AG04450 (cell line): ENCODE measurements around the gene NCR2. TPM values are rescaled to one million over a fixed set of nuclear protein-coding genes. Genes with fewer than 3 reads are reported as not detected.

ENCODE experiments used
- CTCF ChIA-PET: fragments of 300-600, 350-600 bp; formaldehyde crosslinking; extraction: SDS; loops from one replicate; lab custom pipeline; 2022; ENCODE audit warnings: antibody characterized with exemption, inconsistent platforms; lab: Charles Lee
- POLR2A ChIA-PET: fragments of 350-600 bp; formaldehyde crosslinking; extraction: SDS; loops from one replicate; lab custom pipeline; 2021; ENCODE audit warnings: antibody characterized with exemption, inconsistent platforms; lab: Yijun Ruan, JAX
- DNase-seq: peaks from one replicate; pipeline ENCODE4 v3.0.0-alpha.2; 2011; ENCODE audit warnings: low read depth, low spot score
- H3K27ac ChIP-seq: one replicate; pipeline ENCODE4 v1.5.1; 2012; ENCODE audit warnings: low read depth, low read length, control low read depth
- H3K27me3 ChIP-seq: one replicate; pipeline ENCODE4 v1.6.0; 2012; ENCODE audit warnings: low read length; ENCODE audit not compliant: control insufficient read depth, insufficient read depth
- H3K4me3 ChIP-seq: 2 replicates; pipeline ENCODE4 v1.5.1; 2011; ENCODE audit warnings: mild to moderate bottlenecking, low read depth, low read length, control low read depth
- H3K9me3 ChIP-seq: 2 replicates; pipeline ENCODE4 v1.5.1; 2012; ENCODE audit warnings: low read length; ENCODE audit not compliant: control insufficient read depth, insufficient read depth
- polyA minus RNA-seq: library from RNA; depleted of rRNA, polyadenylated mRNA; stranded (reverse); fragments of >200 nt; gene quantifications from 2 replicates; pipeline ENCODE4 v1.2.3, GENCODE V29; 2011; rRNA and poly(A)+ RNA removed
- polyA plus RNA-seq: library from polyadenylated mRNA; depleted of rRNA; stranded (reverse); fragments of >200 nt; gene quantifications from 2 replicates; pipeline ENCODE4 v1.2.3, GENCODE V29; 2011; rRNA removed
- TF ChIP-seq, protein P1 (sequence below): IDR thresholded peaks from 2 replicates; pipeline ENCODE4 v1.5.1; 2011; ENCODE audit warnings: low read depth, low read length, control low read depth, inconsistent platforms

The NCR2 gene, protein sequence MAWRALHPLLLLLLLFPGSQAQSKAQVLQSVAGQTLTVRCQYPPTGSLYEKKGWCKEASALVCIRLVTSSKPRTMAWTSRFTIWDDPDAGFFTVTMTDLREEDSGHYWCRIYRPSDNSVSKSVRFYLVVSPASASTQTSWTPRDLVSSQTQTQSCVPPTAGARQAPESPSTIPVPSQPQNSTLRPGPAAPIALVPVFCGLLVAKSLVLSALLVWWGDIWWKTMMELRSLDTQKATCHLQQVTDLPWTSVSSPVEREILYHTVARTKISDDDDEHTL
- polyA plus RNA-seq = not detected in 2 replicates
- not detected in 2 replicates for polyA minus RNA-seq

DNA sequence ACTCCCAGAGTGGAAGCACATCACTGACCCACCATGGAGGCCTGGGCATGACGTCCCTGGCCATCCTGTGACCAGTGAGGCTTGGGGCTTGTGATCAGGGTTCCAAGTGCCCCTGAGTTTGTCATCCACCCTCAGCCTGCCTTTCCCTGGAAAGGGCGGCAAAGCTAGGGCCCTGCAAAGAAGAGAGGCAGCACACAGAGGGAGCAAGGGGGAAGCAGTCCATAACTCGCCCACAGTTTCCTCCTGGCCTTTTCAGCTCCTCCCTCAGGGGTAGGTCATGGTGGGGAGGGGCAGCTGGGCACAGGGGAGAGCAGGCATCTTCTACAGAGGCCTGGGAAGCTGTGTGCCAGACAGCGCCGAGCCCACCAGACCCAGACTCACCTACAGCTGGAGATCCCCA lies at the start of gene NCR2:
Gene NCR2 (plus strand): TSS at position 313 of the 400 bp plus-strand sequence. CDS start 269 bp downstream, outside the sequence.
- Histone ChIP-seq H3K27ac (no peak within 1 kb of the TSS), H3K27me3 (peaks cover 48% of the 10 kb centered on the region), H3K4me3 (no peak within 1 kb of the TSS), H3K9me3 (no peaks in the 10 kb centered on the region)
- POLR2A ChIA-PET = no interaction called here
- CTCF ChIA-PET = interaction anchor here (0.6 to 2.7 kb wide), 5 partner anchors 15 to 295 kb away, joined by 3 to 14 read pairs (median 6); no protein-coding TSS in a partner anchor
- TF ChIP-seq, protein P1, sequence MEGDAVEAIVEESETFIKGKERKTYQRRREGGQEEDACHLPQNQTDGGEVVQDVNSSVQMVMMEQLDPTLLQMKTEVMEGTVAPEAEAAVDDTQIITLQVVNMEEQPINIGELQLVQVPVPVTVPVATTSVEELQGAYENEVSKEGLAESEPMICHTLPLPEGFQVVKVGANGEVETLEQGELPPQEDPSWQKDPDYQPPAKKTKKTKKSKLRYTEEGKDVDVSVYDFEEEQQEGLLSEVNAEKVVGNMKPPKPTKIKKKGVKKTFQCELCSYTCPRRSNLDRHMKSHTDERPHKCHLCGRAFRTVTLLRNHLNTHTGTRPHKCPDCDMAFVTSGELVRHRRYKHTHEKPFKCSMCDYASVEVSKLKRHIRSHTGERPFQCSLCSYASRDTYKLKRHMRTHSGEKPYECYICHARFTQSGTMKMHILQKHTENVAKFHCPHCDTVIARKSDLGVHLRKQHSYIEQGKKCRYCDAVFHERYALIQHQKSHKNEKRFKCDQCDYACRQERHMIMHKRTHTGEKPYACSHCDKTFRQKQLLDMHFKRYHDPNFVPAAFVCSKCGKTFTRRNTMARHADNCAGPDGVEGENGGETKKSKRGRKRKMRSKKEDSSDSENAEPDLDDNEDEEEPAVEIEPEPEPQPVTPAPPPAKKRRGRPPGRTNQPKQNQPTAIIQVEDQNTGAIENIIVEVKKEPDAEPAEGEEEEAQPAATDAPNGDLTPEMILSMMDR = no peak
- DNase-seq = no peak

GRCh38 chr6:41286544-41287346 lies 48.7 kb upstream of the NCR2 start, which contains the start of gene TREM1:
TSS of gene TREM1 (minus strand) at chr6:41286682. CDS start at chr6:41286655, 27 bp downstream.
- no peak for DNase-seq
- H3K9me3 ChIP-seq = no peaks in the 10 kb centered on the region
- H3K27ac ChIP-seq = no peak within 1 kb of the TSS
- POLR2A ChIA-PET = no interaction called here
- TF ChIP-seq, protein P1 = no peak
- CTCF ChIA-PET = no interaction called here
- no peak within 1 kb of the TSS for H3K4me3 ChIP-seq
- H3K27me3 ChIP-seq = peaks cover 9% of the 10 kb centered on the region

GRCh38 chr6:41288030-41288753 lies 47.2 kb upstream of the NCR2 start:
- ChIA-PET CTCF (no interaction called here), POLR2A (no interaction called here)
- H3K27me3 ChIP-seq = peaks cover 9% of the 10 kb centered on the region
- no peak for DNase-seq
- no peak overlapping the region for H3K4me3 ChIP-seq
- no peak overlapping the region for H3K27ac ChIP-seq
- no peaks in the 10 kb centered on the region for H3K9me3 ChIP-seq
- TF ChIP-seq, protein P1 = no peak

GRCh38 chr6:41288754-41289129 lies 46.7 kb upstream of the NCR2 start:
- Histone ChIP-seq H3K9me3 (no peaks in the 10 kb centered on the region), H3K27me3 (peaks cover 9% of the 10 kb centered on the region), H3K4me3 (no peak overlapping the region), H3K27ac (no peak overlapping the region)
- no peak for DNase-seq
- TF ChIP-seq, protein P1 = no peak
- CTCF ChIA-PET = interaction anchor here (1.3 kb wide), 1 partner anchor 29 kb away, joined by 3 read pairs; no protein-coding TSS in a partner anchor
- POLR2A ChIA-PET = no interaction called here
